Mesenchymal stem cell (in vitro differentiated cells and primary cell): ENCODE results near the gene ZNF93.
"Not testable (repeated sequence)": the region's sequence is repeated elsewhere in the genome, so short reads cannot be mapped to it uniquely, and the experiment has no call there.

Source experiments
- DNase-seq: peaks from one replicate; pipeline ENCODE4 v3.0.0-alpha.2; 2013
- H2AFZ ChIP-seq: one replicate; pipeline ENCODE4 v1.6.1; 2013; ENCODE audit warnings: low read depth, mild to moderate bottlenecking, control low read depth, inconsistent platforms, low read length, moderate library complexity
- H2AK5ac ChIP-seq: 2 replicates; pipeline ENCODE4 v1.6.1; 2013; ENCODE audit warnings: low read length, moderate library complexity, mild to moderate bottlenecking, inconsistent platforms; ENCODE audit not compliant: severe bottlenecking
- H2BK120ac ChIP-seq: one replicate; pipeline ENCODE4 v1.6.1; 2013; ENCODE audit warnings: low read depth, mild to moderate bottlenecking, inconsistent platforms, low read length, moderate library complexity
- H2BK12ac ChIP-seq, 2 experiments: one replicate each; pipeline ENCODE4 v1.6.1; 2013; ENCODE audit warnings: inconsistent platforms in 2 of 2, low read length in 2 of 2, mild to moderate bottlenecking in 2 of 2, moderate library complexity in 2 of 2, control low read depth in 1 of 2
- H2BK15ac ChIP-seq: one replicate; pipeline ENCODE4 v1.6.1; 2013; ENCODE audit warnings: mild to moderate bottlenecking, low read depth, inconsistent platforms; ENCODE audit not compliant: poor library complexity, severe bottlenecking
- H2BK5ac ChIP-seq: 2 replicates; pipeline ENCODE4 v1.6.1; 2013; ENCODE audit warnings: low read depth, mild to moderate bottlenecking, low read length, control low read depth, inconsistent platforms; ENCODE audit not compliant: poor library complexity, severe bottlenecking
- H3K14ac ChIP-seq, 2 experiments: one replicate each; pipeline ENCODE4 v1.6.1; 2013; ENCODE audit warnings: inconsistent platforms in 2 of 2, low read length in 2 of 2, control low read depth in 1 of 2, mild to moderate bottlenecking in 1 of 2, moderate library complexity in 1 of 2
- H3K18ac ChIP-seq, 2 experiments: one replicate each; pipeline ENCODE4 v1.6.1; 2013; ENCODE audit warnings: inconsistent platforms in 2 of 2, low read length in 2 of 2, control low read depth in 1 of 2, low read depth in 1 of 2, mild to moderate bottlenecking in 1 of 2
- H3K23ac ChIP-seq, 2 experiments: one replicate each; pipeline ENCODE4 v1.6.1; 2013; ENCODE audit warnings: inconsistent platforms in 2 of 2, low read length in 2 of 2, mild to moderate bottlenecking in 2 of 2, moderate library complexity in 2 of 2, control low read depth in 1 of 2
- H3K27ac ChIP-seq: 2 replicates; pipeline ENCODE4 v1.5.1; 2013; ENCODE audit warnings: mild to moderate bottlenecking, moderate library complexity, low read length, control low read depth, inconsistent platforms; ENCODE audit not compliant: poor library complexity, severe bottlenecking
- H3K27me3 ChIP-seq, 2 experiments: 2 replicates each; pipeline versions ENCODE4 v1.6.1 to v1.7.0; 2013; ENCODE audit warnings: low read length in 2 of 2, mild to moderate bottlenecking in 2 of 2, moderate library complexity in 2 of 2, control low read depth in 1 of 2, inconsistent platforms in 1 of 2; ENCODE audit not compliant: control insufficient read depth in 1 of 2, insufficient read depth in 1 of 2
- H3K36me3 ChIP-seq, 2 experiments: 2 replicates each; pipeline versions ENCODE4 v1.6.1 to v1.7.0; 2013; ENCODE audit warnings: low read length in 2 of 2, control low read depth in 1 of 2, inconsistent platforms in 1 of 2, low read depth in 1 of 2, mild to moderate bottlenecking in 1 of 2; ENCODE audit not compliant: insufficient read depth in 2 of 2, control insufficient read depth in 1 of 2
- H3K4ac ChIP-seq, 2 experiments: one replicate each; pipeline ENCODE4 v1.6.1; 2013; ENCODE audit warnings: inconsistent platforms in 2 of 2, low read length in 2 of 2, mild to moderate bottlenecking in 2 of 2, moderate library complexity in 2 of 2, control low read depth in 1 of 2, low read depth in 1 of 2
- H3K4me1 ChIP-seq: 2 replicates; pipeline ENCODE4 v1.6.1; 2013; ENCODE audit warnings: low read depth, low read length, control low read depth; ENCODE audit not compliant: control insufficient read depth, insufficient read depth
- H3K4me2 ChIP-seq: 2 replicates; pipeline ENCODE4 v1.6.1; 2013; ENCODE audit warnings: low read length, mild to moderate bottlenecking, inconsistent platforms; ENCODE audit not compliant: poor library complexity, severe bottlenecking
- H3K4me3 ChIP-seq, 2 experiments: 2 replicates each; pipeline versions ENCODE4 v1.5.1 to v1.7.0; 2013; ENCODE audit warnings: low read length in 2 of 2, mild to moderate bottlenecking in 2 of 2, control low read depth in 1 of 2, low read depth in 1 of 2; ENCODE audit not compliant: insufficient read depth in 1 of 2
- H3K79me1 ChIP-seq: replicated peaks from 2 replicates; pipeline ENCODE4 v1.6.1; 2013; ENCODE audit warnings: mild to moderate bottlenecking, control low read depth, low read length, inconsistent platforms; ENCODE audit not compliant: poor library complexity, severe bottlenecking
- H3K9ac ChIP-seq: 2 replicates; pipeline ENCODE4 v1.7.0; 2013; ENCODE audit warnings: mild to moderate bottlenecking, low read length, moderate library complexity
- H3K9me3 ChIP-seq: 2 replicates; pipeline ENCODE4 v1.7.0; 2013; ENCODE audit warnings: mild to moderate bottlenecking, low read length; ENCODE audit not compliant: control insufficient read depth
- H4K8ac ChIP-seq: one replicate; pipeline ENCODE4 v1.6.1; 2013; ENCODE audit warnings: inconsistent platforms, mild to moderate bottlenecking, low read length, moderate library complexity
- H4K91ac ChIP-seq: one replicate; pipeline ENCODE4 v1.6.1; 2013; ENCODE audit warnings: mild to moderate bottlenecking, low read length, inconsistent platforms
- WGBS: methylation state at CpG from one replicate; pipeline ENCODE4 v1.1.7; 2013; ENCODE audit warnings: mixed read lengths; 5-methylcytosine and 5-hydroxymethylcytosine counted together

The ZNF93 gene

GRCh38 chr19:19914596-19914995 lies 13.8 kb downstream of the ZNF93 start:
- Histone ChIP-seq H2BK5ac (no peak overlapping the region), H2BK120ac (no peak overlapping the region), H3K4me2 (no peak overlapping the region), H3K4ac (no peak overlapping the region), H4K91ac (no peak overlapping the region), H3K27me3 (no peaks in the 10 kb centered on the region), H3K18ac (no peak overlapping the region), H3K9ac (no peak overlapping the region), H3K36me3 (peaks cover 5 to 7% of the 10 kb centered on the region in 2 experiments), H3K9me3 (peaks cover 78% of the 10 kb centered on the region), H2AFZ (no peak overlapping the region), H3K14ac (no peak overlapping the region), H2AK5ac (no peak overlapping the region), H2BK15ac (no peak overlapping the region), H3K79me1 (peaks cover 16% of the 10 kb centered on the region), H3K4me3 (no peak overlapping the region), H3K4me1 (no peaks in the 10 kb centered on the region), H4K8ac (no peak overlapping the region), H2BK12ac (no peak overlapping the region), H3K27ac (no peak overlapping the region), H3K23ac (no peak overlapping the region)
- WGBS, result no CpG with 5 or more reads among the region's 3 CpGs
- no peak for DNase-seq

DNA sequence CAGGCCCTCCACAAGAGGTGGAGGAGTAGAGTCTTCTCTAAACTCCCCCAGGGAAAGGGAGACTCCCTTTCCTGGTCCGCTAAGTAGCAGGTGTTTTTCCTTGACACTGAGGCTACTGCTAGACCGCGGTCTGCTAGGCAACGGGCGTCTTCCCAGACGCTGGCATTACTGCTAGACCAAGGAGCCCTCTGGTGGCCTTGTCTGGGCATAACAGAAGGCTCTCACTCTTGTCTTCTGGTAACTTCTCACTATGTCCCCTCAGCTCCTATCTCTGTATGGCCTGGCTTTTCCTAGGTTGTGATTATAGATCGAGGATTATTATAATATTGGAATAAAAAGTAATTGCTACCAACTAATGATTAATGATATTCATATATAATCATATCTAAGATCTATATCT lies 29.7 kb downstream of the ZNF93 start:
- not testable (repeated sequence) for H3K14ac ChIP-seq, H3K4ac ChIP-seq, H3K4me2 ChIP-seq, H3K79me1 ChIP-seq, H2AFZ ChIP-seq, H4K8ac ChIP-seq, H4K91ac ChIP-seq, H2BK5ac ChIP-seq, DNase-seq, H3K9ac ChIP-seq, H3K4me3 ChIP-seq, H2BK15ac ChIP-seq, H3K18ac ChIP-seq, H2BK120ac ChIP-seq, H3K4me1 ChIP-seq, H3K23ac ChIP-seq, H3K27ac ChIP-seq, H3K27me3 ChIP-seq, H2BK12ac ChIP-seq, H2AK5ac ChIP-seq
- H3K36me3 ChIP-seq, result peaks cover 21 to 50% of the 10 kb centered on the region in 2 experiments
- 92% methylated on average over 6 of the region's 7 CpGs for WGBS
- H3K9me3 ChIP-seq, result peaks cover 93% of the 10 kb centered on the region

DNA sequence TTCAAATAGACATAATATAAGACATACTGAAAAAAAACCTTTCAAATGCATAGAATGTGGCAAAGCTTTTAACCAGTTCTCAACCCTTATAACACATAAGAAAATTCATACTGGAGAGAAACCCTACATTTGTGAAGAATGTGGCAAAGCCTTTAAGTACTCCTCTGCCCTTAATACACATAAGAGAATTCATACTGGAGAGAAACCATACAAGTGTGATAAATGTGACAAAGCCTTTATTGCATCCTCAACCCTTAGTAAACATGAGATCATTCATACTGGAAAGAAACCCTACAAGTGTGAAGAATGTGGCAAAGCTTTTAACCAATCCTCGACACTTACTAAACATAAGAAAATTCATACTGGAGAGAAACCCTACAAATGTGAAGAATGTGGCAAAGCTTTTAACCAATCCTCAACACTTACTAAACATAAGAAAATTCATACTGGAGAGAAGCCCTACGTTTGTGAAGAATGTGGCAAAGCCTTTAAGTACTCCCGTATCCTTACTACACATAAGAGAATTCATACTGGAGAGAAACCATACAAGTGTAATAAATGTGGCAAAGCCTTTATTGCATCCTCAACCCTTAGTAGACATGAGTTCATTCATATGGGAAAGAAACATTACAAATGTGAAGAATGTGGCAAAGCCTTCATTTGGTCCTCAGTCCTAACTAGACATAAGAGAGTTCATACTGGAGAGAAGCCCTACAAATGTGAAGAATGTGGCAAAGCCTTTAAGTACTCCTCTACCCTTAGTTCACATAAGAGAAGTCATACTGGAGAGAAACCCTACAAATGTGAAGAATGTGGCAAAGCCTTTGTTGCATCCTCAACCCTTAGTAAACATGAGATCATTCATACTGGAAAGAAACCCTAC lies 32.9 kb downstream of the ZNF93 start:
- not testable (repeated sequence) for H3K27ac ChIP-seq, H3K18ac ChIP-seq
- peak; percentile 2 for DNase-seq

DNA sequence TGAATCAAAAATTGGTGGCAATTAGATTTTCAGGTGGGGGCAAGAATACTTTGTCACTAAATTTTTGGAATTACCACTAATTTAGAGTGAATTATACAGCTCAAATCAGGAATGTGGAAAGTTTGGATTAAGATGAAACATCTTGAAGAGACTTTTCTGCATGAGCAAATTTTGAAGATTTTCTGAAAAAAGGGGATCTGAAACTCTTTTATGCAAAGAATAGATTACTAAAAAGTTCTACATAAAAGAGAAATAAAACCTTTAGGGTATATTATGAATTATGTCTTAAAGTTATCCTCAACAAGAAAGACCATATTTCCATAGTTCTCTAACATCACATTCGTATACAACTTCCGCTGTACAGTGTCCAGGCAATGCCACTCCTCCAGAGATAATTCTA lies 36.7 kb downstream of the ZNF93 start:
- H3K27me3 ChIP-seq, result no peaks in the 10 kb centered on the region
- H3K4me1 ChIP-seq, result no peaks in the 10 kb centered on the region
- H2BK12ac ChIP-seq, result no peak overlapping the region
- no peak overlapping the region for H3K27ac ChIP-seq
- no peak overlapping the region for H3K9ac ChIP-seq
- H3K4me3 ChIP-seq, result no peak overlapping the region
- H4K91ac ChIP-seq, result no peak overlapping the region
- H3K79me1 ChIP-seq, result no peaks in the 10 kb centered on the region
- 93% methylated on average over 2 of the region's 2 CpGs for WGBS
- no peak overlapping the region for H2AFZ ChIP-seq
- peaks cover 98% of the 10 kb centered on the region for H3K9me3 ChIP-seq
- no peak overlapping the region for H3K23ac ChIP-seq
- no peak overlapping the region for H2BK120ac ChIP-seq
- H2BK5ac ChIP-seq, result no peak overlapping the region
- H3K4me2 ChIP-seq, result no peak overlapping the region
- no peak overlapping the region for H2BK15ac ChIP-seq
- H3K18ac ChIP-seq, result no peak overlapping the region
- no peak overlapping the region for H3K4ac ChIP-seq
- peaks cover 4 to 13% of the 10 kb centered on the region in 2 experiments for H3K36me3 ChIP-seq
- no peak for DNase-seq
- H3K14ac ChIP-seq, result no peak overlapping the region
- H4K8ac ChIP-seq, result no peak overlapping the region
- H2AK5ac ChIP-seq, result no peak overlapping the region

More for the DNA sequence above, 32.9 kb downstream of the ZNF93 start:
- not testable (repeated sequence) for H2BK120ac ChIP-seq, H3K4ac ChIP-seq, H3K14ac ChIP-seq, H4K8ac ChIP-seq, H2BK5ac ChIP-seq, H2BK12ac ChIP-seq, H3K27me3 ChIP-seq, H4K91ac ChIP-seq, H2BK15ac ChIP-seq, H3K23ac ChIP-seq, H3K79me1 ChIP-seq, H3K9ac ChIP-seq, H2AFZ ChIP-seq, H2AK5ac ChIP-seq, H3K4me1 ChIP-seq, H3K4me2 ChIP-seq
- H3K36me3 ChIP-seq, result peaks cover 11 to 23% of the 10 kb centered on the region in 2 experiments
- peaks cover 94% of the 10 kb centered on the region for H3K9me3 ChIP-seq
- H3K4me3 ChIP-seq, result peak overlapping the region in 1 of 2 experiments; percentile 62
- WGBS, result 80% methylated on average over 2 of the region's 3 CpGs
